D721Med (cell line): Measurements from ENCODE around the gene EEFSEC.

Experiments
- DNase-seq: peaks from one replicate; pipeline ENCODE4 v3.0.0; 2011; ENCODE audit warnings: low spot score; ENCODE audit not compliant: insufficient read length
- FAIRE-seq: peaks from 2 replicates; lab custom pipeline; 2011; peaks lifted over from hg19 to GRCh38; lab: Jason Lieb, UNC
- CTCF ChIP-seq: IDR thresholded peaks from 2 replicates; pipeline ENCODE4 v1.5.1; 2012; ENCODE audit warnings: mild to moderate bottlenecking, control low read depth; ENCODE audit not compliant: insufficient read depth; ENCODE audit errors: missing control alignments

EEFSEC gene

GRCh38 chr3:128194843-128195242 is 41.6 kb downstream of the EEFSEC start:
- no peak for TF ChIP-seq CTCF
- FAIRE-seq (no peak), DNase-seq (no peak)

DNA sequence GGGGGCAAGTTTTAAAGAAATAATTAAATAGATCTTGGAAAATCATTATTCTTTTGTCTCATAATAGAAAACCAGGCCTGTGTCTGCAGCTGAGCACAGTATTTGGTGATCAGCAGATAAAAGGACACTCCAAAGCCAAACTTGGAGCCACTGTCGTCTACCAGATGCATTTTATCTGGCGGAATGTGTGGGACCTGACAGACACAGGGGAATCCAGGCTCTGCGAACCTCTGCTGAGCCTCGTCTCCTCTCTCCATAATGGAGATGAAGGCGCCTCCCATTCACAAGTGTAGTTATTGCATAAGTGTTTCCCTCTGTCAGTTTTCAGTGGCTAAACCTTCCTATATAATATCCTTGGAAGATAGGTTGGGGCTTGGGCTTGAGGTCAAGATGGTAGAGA is 42.1 kb downstream of the EEFSEC start:
- DNase-seq (no peak), FAIRE-seq (no peak)
- TF ChIP-seq CTCF, result no peak

GRCh38 chr3:128195802-128196201 is 42.5 kb downstream of the EEFSEC start:
- DNase-seq, result no peak
- TF ChIP-seq CTCF, result no peak
- no peak for FAIRE-seq

DNA sequence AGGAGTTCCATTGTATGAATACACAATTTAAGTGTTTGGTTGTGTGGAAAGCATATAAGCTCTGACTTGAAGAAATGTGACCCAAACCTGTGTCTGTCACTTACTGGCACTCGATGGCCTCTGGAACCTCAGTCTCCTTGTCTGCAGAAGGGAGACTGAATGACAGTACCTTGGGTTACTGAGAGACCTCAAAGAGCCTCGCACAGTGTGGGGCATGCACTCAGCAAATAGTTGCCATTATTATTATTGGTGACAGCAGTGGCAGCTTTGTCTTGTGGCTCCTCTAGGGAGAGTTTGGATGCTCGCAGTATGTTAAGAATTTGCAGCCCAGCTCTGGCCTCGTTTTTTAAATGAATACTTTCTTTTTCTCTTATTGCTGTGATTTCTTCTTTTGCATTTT is 43.4 kb downstream of the EEFSEC start:
- TF ChIP-seq CTCF, result no peak
- FAIRE-seq (no peak), DNase-seq (no peak)

- DNase-seq (no peak), FAIRE-seq (no peak)
- TF ChIP-seq CTCF, result no peak
Measured at GRCh38 chr3:128197855-128198254, 44.6 kb downstream of the EEFSEC start.

DNA sequence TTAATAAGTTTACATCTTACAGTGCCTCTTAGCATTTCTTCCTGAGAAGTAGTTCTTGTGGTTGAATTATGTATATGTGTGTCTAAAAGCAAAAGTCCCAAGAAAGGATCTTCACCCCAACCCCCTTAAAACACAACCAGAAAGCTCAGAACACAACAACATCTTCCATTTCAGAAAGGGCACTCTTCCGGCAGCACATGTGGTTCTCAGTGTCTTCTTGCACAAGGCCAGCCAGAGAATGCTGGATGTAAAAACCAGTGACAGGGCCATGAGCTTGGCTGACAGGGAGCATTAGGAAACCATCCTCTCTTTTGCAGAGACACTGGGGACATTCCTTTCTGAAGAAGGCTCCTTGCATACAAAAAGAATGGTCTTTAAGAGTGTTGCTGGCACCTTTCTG is 45.0 kb downstream of the EEFSEC start:
- FAIRE-seq (no peak), DNase-seq (no peak)
- TF ChIP-seq CTCF, result no peak

DNA sequence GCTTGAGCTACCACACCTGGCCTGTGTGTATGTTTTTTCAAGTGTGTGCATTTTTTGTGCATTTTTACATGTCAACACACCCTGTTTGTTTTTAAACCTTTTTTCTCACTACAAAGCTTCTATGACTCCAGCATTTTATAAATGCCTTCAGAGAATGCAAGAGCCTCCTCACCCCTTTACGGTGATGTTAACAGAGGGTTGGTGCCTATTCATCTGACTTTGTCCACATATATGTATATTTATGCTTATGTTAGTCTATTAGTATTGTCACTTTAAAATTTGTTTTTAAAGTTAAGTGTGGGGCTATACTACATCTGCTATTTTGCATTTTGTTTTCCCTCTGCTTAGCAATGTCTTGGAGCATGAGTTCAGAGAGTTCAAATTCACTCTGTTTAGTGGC is 45.8 kb downstream of the EEFSEC start:
- no peak for TF ChIP-seq CTCF
- FAIRE-seq, result no peak

More for the DNA sequence above, 45.8 kb downstream of the EEFSEC start:
- no peak for DNase-seq
